Measurements from ENCODE around the gene VAV2.

Gene VAV2

DNA sequence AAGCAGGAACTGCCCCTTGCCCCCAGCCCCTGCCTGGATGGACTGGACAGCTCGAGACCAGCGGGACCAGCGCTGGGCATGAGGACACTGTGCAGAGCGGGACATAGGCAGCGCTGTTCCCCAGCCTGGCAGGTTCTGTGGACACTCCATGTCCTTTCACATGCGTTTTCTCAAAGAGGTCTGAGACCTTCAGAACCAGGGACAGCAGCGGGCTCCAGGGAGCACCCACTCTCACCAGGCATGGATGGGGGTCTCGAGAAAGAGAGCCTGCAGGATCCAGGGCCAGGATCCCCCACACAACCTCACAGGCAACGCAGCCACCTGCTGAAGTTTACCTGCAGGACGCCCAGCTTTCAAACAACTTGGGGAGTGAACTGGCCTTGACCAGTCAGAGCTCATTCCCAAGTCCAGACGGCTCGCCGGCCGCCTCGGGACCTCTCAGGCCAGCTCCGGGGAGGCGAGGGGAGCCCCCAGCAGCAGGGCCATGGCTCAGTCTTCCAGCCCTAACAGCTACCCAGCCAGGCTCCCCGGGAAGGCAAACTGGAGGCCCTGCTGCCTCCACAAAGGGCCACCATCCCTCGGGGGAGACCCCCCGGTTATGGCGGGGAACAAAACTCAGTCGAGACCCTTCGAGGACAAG, 181.4 kb downstream of the VAV2 start:
- DNase-seq: no peak

DNA sequence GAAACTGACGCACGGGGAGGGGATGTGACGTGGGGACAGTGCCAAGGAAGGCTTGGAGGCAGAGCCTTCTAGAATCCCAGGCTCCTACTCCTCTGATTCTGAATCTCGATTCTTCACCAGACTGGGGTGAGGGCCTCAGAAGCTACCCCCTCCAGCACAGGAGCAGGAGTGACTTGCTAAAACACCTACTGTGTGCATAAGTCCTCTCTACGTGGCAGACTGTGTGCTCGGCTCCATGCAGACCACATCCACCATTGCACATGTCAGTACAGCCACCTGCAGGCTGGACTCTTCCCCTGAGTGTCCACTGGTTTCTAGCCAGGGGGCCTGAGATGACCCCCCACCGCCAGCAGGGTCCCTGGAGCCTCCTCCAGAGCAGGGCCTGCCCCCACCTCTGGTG, 182.8 kb downstream of the VAV2 start:
- no peak for DNase-seq

DNA sequence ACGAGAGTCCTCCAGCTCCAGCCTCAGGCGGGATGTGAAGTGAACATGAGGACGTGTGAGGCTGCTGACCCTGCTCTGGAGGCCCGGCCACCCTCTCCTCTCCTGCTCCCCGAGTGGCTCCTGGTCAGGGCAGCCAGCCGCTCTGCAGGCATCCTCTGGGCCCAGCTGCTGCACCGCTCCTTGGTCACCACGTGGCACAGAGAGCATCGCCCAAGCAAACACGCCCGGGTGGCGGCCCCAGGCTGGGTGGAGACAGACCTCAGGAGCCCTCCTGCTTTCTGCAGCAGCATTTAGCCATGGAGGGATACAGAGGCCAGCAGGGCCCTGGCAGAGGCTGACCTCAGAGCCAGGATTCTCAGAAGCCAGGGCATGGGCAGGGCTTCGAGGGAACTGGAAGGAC, 184.3 kb downstream of the VAV2 start:
- no peak for DNase-seq

DNA sequence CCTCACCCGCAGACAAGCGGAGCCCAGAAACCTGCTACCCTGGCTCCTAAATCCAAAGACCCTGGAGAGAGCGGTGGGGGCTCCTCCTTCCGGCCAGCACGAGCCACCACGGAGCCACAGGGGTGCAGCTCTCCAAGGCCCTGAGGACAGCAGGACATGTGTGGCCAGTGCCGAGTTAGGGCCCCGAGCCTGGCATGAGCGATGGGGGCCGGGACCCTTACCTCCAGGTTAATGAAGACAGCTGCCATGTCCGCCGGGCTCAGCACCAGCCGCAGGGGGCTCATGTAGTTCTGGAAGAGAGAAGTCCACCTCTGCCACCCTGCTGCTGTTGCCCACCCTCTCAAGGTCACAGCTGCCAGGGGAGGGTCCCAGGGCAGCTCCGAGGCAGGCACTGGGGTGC, 185.1 kb downstream of the VAV2 start:
- DNase-seq: no peak

DNA sequence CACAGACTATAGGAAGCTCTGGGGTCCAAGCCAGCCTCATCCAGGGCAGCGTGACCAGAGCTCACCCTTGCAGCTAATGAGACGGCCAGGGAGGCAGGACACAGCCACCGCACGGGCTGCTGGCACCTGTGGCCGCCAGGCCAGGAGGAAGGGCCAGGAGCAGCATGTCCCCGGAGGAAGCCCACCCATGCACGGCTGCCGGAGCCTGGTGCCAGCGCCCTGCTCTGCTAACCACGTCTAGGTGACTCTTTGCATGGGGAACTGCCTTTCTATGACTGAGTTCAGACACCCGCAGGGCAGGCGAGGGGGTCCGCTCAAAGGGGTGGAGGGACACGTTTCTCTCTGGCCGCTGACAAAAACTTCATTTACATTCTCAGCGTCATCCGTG, 185.5 kb downstream of the VAV2 start:
- DNase-seq: no peak

DNA sequence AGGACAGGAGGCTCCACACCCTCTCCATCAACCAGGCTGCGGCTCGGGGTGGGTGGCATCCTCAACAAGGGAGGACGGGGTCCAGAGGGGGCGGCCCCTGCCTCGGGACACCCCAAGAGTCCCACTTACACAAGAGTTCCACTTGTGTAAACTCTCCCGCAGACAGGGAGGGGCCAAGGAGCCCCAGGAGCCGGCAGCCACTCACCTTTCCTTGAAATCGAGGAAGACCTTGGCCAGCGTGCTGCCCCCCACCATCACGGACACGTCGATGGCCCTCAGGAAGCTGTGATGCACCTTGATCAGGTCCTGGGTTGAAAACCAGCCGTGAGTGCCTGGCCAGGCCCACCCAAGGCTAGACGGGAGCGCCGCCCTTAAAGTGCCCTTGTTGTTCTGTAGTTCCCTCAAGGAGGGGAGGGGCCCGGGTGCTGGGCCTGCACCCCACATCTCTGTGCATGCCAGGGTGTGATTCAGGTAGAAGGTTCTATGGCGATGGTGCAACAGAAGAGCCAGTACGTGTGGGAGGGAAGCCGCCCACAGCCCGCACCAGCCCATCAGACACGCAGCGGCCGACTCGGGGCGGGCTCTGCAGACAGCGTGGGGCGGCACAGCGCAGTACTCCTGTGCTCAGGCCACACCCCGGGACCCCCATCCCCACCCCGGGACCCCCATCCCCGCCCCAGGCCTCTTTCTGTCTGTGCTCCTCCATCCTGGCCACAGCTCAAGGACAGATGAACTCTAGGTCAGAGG, 186.1 kb downstream of the VAV2 start:
- DNase-seq: no peak

DNA sequence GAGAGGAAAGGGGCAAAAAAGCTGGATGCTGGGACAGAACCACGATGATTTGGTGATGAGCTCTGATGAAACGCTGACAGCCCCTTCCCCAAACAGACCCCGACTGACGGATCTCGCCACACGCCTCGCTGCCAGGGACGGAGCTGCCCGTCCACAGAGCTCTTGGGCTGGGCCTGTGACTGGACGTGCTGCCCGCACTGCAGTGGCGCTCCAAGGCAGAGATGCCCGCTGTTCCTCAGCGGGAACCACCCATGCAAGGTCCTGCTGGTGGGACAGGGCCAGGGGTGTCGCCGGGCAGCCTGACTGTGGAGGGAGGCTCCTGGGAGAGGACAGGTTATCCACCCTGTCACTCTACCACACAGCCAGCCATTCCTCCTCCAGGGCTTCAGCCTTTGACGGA, 187.9 kb downstream of the VAV2 start:
- DNase-seq: no peak

DNA sequence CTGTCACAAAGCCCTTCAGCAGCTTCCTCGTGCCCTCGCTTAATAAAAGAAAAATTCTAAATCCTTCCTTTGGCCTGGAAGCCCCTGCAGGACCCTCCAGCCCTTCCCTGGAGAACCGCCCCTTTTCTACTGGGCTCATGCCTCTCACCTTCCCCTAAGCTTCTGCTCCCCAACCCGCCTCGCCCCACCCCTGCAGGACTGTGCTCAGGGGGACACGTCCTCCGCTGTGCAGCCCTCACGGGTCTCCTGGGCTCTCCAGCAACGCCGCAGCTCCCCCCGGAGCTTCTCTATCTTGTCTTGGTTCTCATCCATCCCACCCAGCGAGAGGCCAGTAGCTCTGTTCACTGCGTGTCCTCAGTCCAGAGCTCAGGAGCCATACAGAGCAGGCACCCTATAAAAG, 188.4 kb downstream of the VAV2 start:
- no peak for DNase-seq

DNA sequence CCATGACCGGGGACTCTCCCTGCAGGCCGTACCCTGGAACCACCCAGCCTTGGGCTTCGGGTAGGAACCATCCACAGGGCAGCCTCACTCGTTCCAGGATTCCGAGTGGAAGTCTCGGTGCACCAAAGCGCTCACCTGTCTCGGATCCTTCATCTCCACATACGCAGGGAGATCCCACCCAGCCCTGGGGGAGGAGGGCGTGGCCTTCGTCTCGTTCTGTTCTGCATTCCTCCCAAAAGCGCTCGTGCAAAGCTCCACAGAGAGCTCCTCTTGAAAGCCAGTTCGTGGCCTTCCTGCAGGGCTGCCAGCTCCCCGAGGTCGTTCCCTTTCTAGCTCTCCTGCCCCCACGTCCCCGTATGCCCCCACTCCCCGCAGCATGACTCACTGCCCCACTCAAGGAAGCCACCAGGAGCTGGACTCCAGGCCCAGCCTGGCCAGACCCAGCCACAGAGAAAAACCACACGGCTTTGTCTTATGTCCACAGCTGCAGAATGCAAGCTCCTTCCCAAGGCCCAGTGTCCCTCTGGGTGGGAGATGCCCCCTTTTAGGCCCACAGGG, 189.0 kb downstream of the VAV2 start:
- no peak for DNase-seq

DNA sequence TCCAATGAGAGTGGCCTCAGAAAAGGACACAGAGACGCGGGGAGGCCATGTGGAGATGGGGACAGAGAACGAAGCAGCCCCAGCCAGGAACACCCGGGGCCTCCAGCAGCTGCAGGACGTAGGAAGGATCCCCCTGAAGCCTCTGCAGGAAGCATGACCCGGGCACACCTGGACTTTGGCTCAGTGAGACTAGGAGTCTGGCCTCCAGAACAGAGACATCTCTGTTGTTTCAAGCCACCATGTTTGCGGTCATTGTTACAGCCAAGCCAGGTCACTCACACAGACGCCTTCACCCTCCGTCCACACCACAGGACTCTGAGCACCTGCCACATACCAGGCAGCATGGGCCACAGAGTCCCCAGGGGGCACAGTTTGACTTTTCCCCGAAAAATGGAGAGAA, 190.4 kb downstream of the VAV2 start:
- no peak for DNase-seq

DNA sequence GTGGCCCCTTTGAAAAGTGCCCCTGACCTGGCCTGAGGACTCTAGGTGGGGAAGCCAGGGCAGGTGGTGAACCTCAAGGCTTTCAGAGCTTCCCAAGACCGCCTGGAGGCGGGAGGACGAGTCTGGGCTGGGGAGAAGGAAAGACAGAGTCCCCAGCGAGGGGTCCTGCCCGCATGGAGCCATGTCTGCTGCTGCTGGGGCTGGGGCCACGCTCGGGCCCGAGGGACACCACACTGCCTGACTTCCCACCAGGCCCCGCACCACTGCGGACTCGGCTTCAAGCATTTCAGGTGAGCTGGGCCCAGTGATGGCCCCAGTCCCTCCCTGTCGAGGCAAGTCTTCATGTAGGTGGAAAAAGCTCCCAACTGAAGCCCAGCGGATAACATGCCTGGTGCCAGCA, 191.9 kb downstream of the VAV2 start:
- DNase-seq: no peak

DNA sequence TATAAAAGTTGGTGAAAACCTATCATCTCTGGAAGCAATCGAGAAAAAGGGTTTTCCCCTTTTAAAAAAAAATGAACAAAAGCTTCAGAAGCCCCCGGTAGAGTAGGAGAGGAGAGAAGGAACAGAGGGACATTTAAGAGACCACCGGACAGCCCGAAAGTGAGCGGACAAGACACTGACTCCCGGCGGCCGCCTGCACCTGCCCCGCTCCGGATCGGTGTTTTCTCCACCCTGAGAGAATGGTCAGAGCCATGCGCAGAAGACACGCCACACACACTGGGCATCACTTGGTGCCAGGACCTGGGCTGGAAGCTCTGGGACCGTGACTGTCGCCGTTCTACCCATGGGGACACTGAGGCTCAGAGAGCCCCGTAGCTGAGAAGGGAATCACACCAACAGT, 192.4 kb downstream of the VAV2 start:
- no peak for DNase-seq

DNA sequence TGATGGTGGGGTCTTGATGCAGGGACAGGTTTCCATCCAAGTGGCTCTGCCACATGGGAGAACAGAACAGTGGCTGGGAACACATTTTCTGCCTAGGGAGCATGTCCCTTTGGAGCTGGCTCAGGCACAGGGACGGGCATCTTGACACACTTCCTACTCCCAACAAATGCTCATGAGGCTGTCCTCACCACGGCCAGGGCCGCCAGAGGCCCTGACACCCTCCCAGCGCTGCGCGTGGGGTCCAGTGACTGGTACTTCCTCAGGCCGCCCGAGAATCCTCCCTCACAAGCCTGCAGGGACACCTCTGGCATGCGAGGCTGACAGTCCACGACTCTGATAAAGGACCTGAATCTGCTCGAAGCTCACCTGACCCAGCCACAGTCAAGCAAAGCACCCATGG, 193.0 kb downstream of the VAV2 start:
- no peak for DNase-seq

DNA sequence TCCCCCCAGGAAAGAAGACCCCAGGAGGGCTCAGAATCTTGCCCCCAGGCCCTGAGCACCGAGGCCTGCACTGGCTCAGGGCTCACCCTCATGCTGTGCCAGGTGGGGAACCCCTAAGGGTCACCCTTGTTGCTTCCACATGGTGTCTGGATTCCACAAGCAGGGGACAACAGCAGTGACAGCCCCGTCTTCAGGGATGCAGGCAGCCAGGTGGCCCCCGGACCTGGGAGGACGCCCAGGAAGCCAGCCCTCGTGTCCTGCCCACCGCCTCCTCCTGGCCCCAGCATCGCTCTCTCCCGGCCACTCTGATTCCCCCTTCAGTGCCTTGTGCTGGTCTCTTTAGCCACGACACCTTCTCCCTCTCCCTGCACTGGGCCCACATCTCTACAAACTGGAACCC, 194.0 kb downstream of the VAV2 start:
- no peak for DNase-seq

DNA sequence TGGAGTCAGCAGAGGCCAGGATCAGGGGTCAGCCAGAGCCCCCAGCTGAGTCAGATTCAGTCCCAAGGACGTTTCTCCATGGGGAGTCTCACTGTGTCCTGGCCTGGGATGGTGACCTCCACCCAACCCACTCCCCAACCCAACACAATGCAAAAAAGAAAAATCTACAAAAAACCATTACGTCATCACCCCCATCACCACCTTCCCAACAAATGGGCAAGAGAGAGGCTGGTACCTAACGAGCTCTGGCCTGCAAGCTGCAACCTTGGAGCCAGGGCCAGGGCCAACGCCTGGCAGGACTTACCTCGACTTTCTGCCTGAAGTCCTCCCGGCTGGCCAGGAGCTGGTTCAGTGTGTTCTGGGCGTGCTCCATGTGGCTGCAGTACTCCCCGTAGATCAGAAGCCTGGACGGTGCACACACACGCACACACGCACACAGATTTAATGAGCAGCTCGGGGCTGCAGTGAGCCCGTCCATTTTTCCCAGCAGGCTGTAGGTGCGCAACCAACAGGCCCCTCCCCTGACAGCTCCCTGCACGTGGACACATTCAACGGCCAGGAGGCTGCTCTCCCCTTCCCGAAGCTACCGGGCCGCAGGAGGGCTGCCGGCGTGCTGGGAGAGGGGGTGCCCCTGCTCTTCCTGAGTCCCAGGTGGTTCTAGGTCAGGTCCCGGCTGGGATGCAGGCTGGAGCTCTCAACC, 194.6 kb downstream of the VAV2 start:
- DNase-seq: no peak

DNA sequence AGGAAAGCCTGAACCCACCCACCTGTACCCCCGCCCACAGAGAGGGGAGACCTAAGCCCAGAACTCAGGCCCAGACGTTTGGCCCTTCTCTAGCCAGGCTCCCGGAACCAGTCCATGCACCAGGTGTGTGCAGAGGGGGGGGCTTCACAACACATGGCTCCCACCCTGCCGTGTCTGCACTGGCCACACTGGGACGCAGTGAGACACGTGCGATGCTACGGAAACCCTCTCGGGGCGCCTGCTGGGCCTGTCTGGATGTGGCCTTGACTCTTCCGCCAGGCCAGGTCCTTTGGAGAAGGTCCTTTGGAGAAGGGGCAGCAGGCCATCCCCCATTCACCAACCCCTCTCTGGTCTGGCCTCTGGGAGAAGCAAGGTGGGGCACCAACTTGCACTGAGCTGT, 195.6 kb downstream of the VAV2 start:
- DNase-seq: no peak

DNA sequence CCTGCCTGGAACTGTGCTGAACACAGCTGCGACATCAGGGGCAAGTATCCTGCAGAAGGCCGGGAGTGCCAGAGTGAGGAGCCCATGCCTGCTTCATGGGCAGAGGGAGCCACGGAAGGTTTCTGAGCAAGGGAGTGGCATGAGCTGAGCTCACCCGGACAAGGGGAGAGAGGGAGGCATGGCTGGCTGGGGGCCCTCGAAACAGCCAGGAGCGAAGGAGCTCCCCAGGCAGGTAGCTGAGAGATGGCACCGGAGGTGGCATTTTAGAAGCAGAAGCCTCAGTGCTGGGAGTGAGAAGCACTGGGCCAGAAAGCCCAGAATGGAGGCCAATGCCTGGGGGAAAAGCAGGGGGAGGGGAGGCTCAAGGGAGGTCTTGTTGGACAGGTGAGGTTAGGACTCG, 197.1 kb downstream of the VAV2 start:
- no peak for DNase-seq

DNA sequence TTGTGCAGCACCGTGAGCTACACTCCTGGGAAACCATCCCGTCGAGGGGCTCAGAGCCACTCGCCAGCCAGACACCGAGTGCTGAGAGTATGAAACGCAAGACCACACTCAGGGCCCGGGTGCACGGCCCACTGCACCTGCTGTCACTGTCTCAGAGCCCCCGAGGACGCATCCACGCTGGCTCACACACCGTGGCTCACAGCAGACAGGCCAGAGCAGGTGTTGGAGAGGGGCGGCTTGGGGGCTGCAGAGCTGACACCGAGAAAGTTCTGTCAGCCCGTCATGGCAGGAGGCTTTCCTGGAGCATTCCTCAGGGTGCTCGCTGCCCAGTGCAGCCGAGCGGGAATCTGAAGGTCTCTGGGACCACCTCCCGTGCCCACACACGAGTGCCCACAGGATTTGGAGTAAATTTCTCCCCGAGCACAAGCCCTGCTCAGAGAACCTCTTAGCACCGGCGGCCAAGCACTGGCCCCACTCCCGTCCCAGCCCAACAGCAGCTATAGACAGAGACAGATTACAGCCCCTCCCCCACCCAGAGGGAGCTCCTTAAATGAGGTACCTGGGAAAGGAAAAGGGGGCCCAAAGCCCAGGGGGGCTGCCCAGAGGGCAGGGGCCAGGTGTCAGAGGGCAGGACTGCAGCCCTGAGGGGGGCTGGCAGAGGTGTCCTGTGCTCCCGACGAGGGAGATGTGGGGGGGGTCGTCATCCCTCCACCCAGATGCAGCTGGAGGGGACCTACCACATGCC, 197.9 kb downstream of the VAV2 start:
- DNase-seq: no peak

DNA sequence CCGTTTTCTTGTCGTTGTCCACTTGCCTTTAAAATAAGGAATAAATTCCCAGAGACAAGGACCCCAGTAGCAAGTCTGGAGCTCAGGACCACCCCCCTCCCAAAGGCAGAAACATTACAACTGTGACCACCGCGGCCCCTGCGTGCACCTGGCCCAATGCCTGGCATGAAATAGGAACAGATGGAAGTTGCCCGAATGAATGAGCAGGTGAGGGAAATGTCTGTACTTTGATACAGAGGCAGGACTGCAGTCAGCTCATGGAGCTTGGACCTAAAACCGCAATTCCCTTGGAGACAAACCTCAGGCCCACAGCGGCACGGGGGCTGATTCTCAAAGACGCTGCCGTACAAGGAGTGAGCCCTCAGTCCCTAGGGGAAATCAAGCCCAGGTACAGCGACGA, 198.7 kb downstream of the VAV2 start:
- no peak for DNase-seq

DNA sequence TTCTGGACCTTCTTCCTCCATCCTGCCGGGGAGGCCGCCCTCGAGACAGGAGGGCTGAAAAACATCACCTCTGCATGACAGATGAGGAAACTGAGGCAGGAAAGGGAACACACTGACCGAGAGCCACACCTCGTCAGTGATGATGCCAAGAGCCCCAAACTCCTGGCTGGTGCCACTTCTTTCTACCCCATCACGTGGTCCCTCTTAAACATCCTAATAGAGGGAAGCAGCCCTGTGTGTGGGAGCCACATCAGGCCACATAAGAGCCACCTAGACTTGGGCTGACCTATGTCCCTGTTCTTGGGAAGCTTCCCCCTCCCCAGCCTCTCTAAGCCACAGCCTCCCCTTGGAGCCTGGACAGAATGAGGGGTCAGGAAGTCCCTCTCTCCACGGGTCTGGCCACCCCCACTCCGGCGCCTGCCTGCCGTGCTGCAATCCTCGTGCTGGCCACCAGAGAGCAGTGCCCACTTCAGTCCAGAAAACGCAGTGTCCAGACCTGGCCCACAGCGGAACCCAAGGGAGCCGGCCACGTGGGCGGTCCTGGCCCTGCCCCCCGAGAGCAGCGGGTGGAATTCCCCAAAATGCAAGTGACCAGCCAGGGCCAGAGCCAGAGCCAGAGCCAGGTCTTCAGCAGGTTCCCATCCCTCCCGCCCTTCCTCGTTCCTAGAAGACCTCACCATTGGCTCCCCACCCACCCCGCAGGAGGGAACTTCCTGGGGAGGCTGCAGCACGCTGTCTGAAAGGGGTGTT, 199.2 kb downstream of the VAV2 start:
- DNase-seq: peak; percentile 49

DNA sequence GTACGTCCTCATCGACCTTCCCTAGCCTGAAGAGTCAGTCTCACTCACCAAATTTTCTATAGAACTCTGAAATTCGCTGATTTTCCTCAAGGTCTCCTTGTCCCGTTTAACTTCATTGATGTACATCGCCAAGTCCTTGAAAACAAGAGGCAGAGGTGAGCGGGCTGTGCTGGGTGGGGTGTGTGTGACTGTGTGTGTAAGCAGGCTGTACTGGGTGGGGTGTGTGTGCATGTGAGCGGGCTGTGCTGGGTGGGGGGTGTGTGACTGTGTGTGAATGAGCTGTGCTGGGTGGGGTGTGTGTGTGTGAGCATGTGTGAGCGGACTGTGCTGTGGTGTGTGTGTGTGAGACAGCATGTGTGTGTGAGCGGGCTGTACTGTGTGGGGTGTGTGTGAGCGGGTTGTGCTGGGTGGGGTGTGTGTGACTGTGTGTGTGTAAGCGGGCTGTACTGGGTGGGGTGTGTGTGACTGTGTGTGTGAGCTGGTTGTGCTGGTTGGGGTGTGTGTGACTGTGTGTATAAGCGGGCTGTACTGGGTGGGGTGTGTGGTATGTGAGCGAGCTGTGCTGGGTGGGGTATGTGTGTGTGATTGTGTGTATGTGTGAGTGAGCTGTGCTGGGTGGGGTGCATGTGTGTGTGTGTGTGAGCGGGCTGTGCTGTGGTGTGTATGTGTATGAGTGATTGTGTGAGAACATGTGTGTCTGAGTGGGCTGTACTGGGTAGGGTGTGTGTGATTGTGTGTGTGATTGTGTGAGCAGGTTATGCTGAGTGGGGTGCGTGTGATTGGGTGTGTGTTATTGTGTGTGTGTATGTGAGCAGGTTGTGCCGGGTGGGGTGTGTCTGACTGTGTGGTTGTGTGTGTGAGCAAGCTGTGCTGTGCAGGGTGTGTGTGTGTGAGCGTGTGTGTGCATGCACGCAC, 200.1 kb downstream of the VAV2 start:
- no peak for DNase-seq

DNA sequence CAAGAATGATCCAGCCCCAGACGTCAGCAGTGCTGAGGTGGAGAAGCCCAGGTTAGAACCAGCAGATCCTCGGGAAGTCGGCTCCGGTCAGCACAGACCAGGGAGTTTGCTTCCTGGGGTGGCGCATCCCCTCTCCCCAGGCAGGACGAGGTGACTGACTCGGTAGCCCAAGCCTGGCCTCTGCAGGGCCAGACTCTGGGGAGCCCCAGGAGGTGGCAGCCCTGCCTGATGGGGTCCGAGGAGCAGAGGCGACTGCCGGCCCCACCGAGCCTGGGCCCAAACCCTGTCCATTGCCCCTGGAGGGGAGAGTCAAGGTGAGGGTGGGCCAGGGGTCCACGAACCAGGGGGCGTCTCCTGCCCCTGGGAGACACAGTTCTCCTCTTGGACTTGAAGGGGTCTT, 201.1 kb downstream of the VAV2 start:
- no peak for DNase-seq
